HepG2 (cell line): ENCODE results near the gene ABHD17A. TPM values are rescaled to one million over a fixed set of nuclear protein-coding genes. Genes with fewer than 3 reads are reported as not detected.

Source experiments
- ATAC-seq: fragments of 200-7000 bp; cut with Tn5 transposase; 3 replicates; pipeline ENCODE4 v1.9.1; 2020; ENCODE audit warnings: mild to moderate bottlenecking, moderate library complexity
- BruUV-seq: library from RNA; stranded (reverse); fragments of 400-500 nt; replicated peaks from 2 replicates; lab custom pipeline; 2021; lab: Mats Ljungman, UMichigan
- CTCF ChIA-PET: fragments of 300-600 bp; formaldehyde crosslinking; extraction: SDS; loops from one replicate; lab custom pipeline; 2021; ENCODE audit warnings: low total read pairs, inconsistent platforms, low intra/inter-chr PET ratio; lab: Yijun Ruan, JAX
- POLR2A ChIA-PET: fragments of 350-600 bp; sonication (Branson Sonifier 250); formaldehyde crosslinking; loops from one replicate; lab custom pipeline; 2020; ENCODE audit warnings: antibody characterized with exemption, inconsistent platforms; lab: Yijun Ruan, JAX
- DNase-seq: peaks from one replicate; pipeline ENCODE4 v3.0.0-alpha.2; 2015; ENCODE audit warnings: low spot score
- FAIRE-seq: peaks from 3 replicates; lab custom pipeline; 2011; peaks lifted over from hg19 to GRCh38; lab: Jason Lieb, UNC
- H2AFZ ChIP-seq: one replicate; pipeline ENCODE4 v1.6.1; 2011; ENCODE audit warnings: low read length, inconsistent platforms
- H3K27ac ChIP-seq: fragments of 300-600 bp; 3 replicates; pipeline ENCODE4 v1.8.0; 2011; ENCODE audit warnings: mixed run types, mild to moderate bottlenecking, mixed read lengths, low read length, inconsistent platforms; ENCODE audit not compliant: insufficient read depth; ENCODE audit errors: extremely low read length
- H3K27me3 ChIP-seq, 2 experiments: fragments of 200-600 bp in 1 of 2; 2 replicates in 1 of 2; 3 replicates in 1 of 2; pipeline versions ENCODE4 v1.6.0 to v1.8.0; 2011; ENCODE audit warnings: low read length in 2 of 2, mild to moderate bottlenecking in 2 of 2, moderate library complexity in 2 of 2, inconsistent platforms in 1 of 2; ENCODE audit not compliant: insufficient read depth in 2 of 2, control insufficient read depth in 1 of 2
- H3K36me3 ChIP-seq, 2 experiments: fragments of 200-600 bp in 1 of 2; replicated peaks in 1 of 2; 2 replicates in 1 of 2; 3 replicates in 1 of 2; pipeline versions ENCODE4 v1.5.1 to v1.8.0; 2011; ENCODE audit warnings: low read length in 2 of 2, inconsistent platforms in 1 of 2; ENCODE audit not compliant: insufficient read depth in 2 of 2, control insufficient read depth in 1 of 2
- H3K4me1 ChIP-seq: 2 replicates; pipeline ENCODE4 v1.5.1; 2012; ENCODE audit warnings: low read length, inconsistent platforms; ENCODE audit not compliant: insufficient read depth
- H3K4me2 ChIP-seq: 2 replicates; pipeline ENCODE4 v1.6.0; 2011; ENCODE audit warnings: low read depth, low read length, inconsistent platforms
- H3K4me3 ChIP-seq, 3 experiments: fragments of 200-600 bp in 1 of 3; sonication (generic), shearing (Covaris generic) in 1 of 3; replicated peaks in 1 of 3; 2 replicates each; pipeline ENCODE4 v1.5.1; 2011 to 2016; ENCODE audit warnings: low read length in 3 of 3, inconsistent platforms in 2 of 3, low read depth in 2 of 3, mild to moderate bottlenecking in 2 of 3, control low read depth in 1 of 3, mixed read lengths in 1 of 3; ENCODE audit not compliant: insufficient read depth in 1 of 3
- H3K79me2 ChIP-seq: one replicate; pipeline ENCODE4 v1.6.1; 2011; ENCODE audit warnings: low read length, inconsistent platforms; ENCODE audit not compliant: insufficient read depth
- H3K9ac ChIP-seq: 2 replicates; pipeline ENCODE4 v1.6.0; 2011; ENCODE audit warnings: mild to moderate bottlenecking, low read depth, low read length, inconsistent platforms; ENCODE audit not compliant: insufficient read depth
- H3K9me3 ChIP-seq: 2 replicates; pipeline ENCODE4 v1.5.1; 2012; ENCODE audit warnings: mild to moderate bottlenecking, low read length
- H4K20me1 ChIP-seq: 2 replicates; pipeline ENCODE4 v1.6.0; 2011; ENCODE audit warnings: inconsistent platforms, mild to moderate bottlenecking, low read length, moderate library complexity; ENCODE audit not compliant: insufficient read depth
- CREM ChIP-seq, 2 experiments: sonication (generic) in 1 of 2; formaldehyde crosslinking in 1 of 2; IDR thresholded peaks; 2 replicates each; pipeline versions ENCODE4 v1.4.0 to v1.6.1; 2016 to 2020; ENCODE audit warnings: antibody characterized with exemption in 1 of 2, mild to moderate bottlenecking in 1 of 2, missing genetic modification reagents in 1 of 2
- MAFG ChIP-seq: sonication (generic); formaldehyde crosslinking; IDR thresholded peaks from 2 replicates; pipeline ENCODE4 v1.5.1; 2020; ENCODE audit warnings: mild to moderate bottlenecking, missing genetic modification reagents
- NFIB ChIP-seq: sonication (generic); formaldehyde crosslinking; IDR thresholded peaks from 2 replicates; pipeline ENCODE4 v1.9.0; 2021; ENCODE audit warnings: missing genetic modification reagents, mild to moderate bottlenecking, borderline replicate concordance
- RORA ChIP-seq: sonication (generic); formaldehyde crosslinking; IDR thresholded peaks from 2 replicates; pipeline ENCODE4 v1.5.0; 2020; ENCODE audit warnings: mild to moderate bottlenecking, missing genetic modification reagents, moderate library complexity
- SMARCE1 ChIP-seq: fragments of 450-650 bp; IDR thresholded peaks from 2 replicates; pipeline ENCODE4 v1.6.1; 2017; ENCODE audit warnings: borderline replicate concordance
- SMYD3 ChIP-seq: sonication (generic); formaldehyde crosslinking; IDR thresholded peaks from 2 replicates; pipeline ENCODE4 v1.8.1; 2023; ENCODE audit warnings: mild to moderate bottlenecking, missing genetic modification reagents
- ZNF143 ChIP-seq: sonication (generic); formaldehyde crosslinking; IDR thresholded peaks from 2 replicates; pipeline ENCODE4 v1.4.0; 2020; ENCODE audit warnings: missing genetic modification reagents
- ZNF234 ChIP-seq: sonication (generic); formaldehyde crosslinking; conservative IDR thresholded peaks from 2 replicates; pipeline ENCODE4 v1.5.1; 2020; ENCODE audit warnings: mild to moderate bottlenecking, missing genetic modification reagents
- ZNF282 ChIP-seq: fragments of 450-650 bp; IDR thresholded peaks from 2 replicates; pipeline ENCODE4 v1.6.1; 2018; ENCODE audit not compliant: partially characterized antibody
- ZNF337 ChIP-seq: sonication (generic); formaldehyde crosslinking; IDR thresholded peaks from 2 replicates; pipeline ENCODE4 v1.5.1; 2020; ENCODE audit warnings: missing genetic modification reagents, low read depth, mild to moderate bottlenecking, borderline replicate concordance
- ZNF564 ChIP-seq: sonication (generic); formaldehyde crosslinking; IDR thresholded peaks from 2 replicates; pipeline ENCODE4 v1.8.1; 2023; ENCODE audit warnings: mild to moderate bottlenecking, missing genetic modification reagents
- ZNF660 ChIP-seq: sonication (generic); formaldehyde crosslinking; IDR thresholded peaks from 2 replicates; pipeline ENCODE4 v1.5.1; 2020; ENCODE audit warnings: mild to moderate bottlenecking, low read depth, missing genetic modification reagents, borderline replicate concordance
- ZNF747 ChIP-seq: sonication (generic); formaldehyde crosslinking; IDR thresholded peaks from 2 replicates; pipeline ENCODE4 v1.8.1; 2023; ENCODE audit warnings: missing genetic modification reagents, mild to moderate bottlenecking, borderline replicate concordance
- WGBS: methylation state at CpG from one replicate; pipeline ENCODE4 v1.1.6; 2017; ENCODE audit warnings: low lambda C conversion rate; 5-methylcytosine and 5-hydroxymethylcytosine counted together
- in situ Hi-C: cut with HindIII; loops from 2 replicates; pipeline ENCODE4 v1.10.0; 2017; ENCODE audit warnings: low pct_unique_long_range_greater_than_20kb; ENCODE audit not compliant: extremely low pct_ligation_motif_present
- intact Hi-C: fragments of 100-400 bp; cut with micrococcal nuclease; formaldehyde crosslinking; loops from one replicate; pipeline ENCODE4 v1.10.0; 2022; ENCODE audit not compliant: unreplicated experiment
- polyA plus RNA-seq, 8 experiments: library from polyadenylated mRNA; depleted of rRNA in 3 of 8; stranded (reverse) in 7 of 8; unstranded in 1 of 8; fragments of >200 nt; fragmentation: Illumina TruSeq in 4 of 8; extraction: Trizol in 4 of 8; gene quantifications; 2 replicates each; pipeline versions ENCODE4 v1.2.1 to v1.2.3, GENCODE V29; 2011 to 2016; ENCODE audit warnings: low read depth in 4 of 8, missing spikeins in 1 of 8, mixed read lengths in 1 of 8; ENCODE audit not compliant: insufficient read depth in 1 of 8
- total RNA-seq, 5 experiments: library from RNA; depleted of rRNA; stranded (reverse); fragments of >200 nt; fragmentation: Illumina TruSeq; extraction: Trizol; gene quantifications; 2 replicates each; pipeline ENCODE4 v1.2.3, GENCODE V29; 2016; ENCODE audit warnings: low read depth in 1 of 5
- TF ChIP-seq, protein P1 (sequence below): IDR thresholded peaks from 2 replicates; pipeline ENCODE4 v1.6.1; 2016; ENCODE audit warnings: mild to moderate bottlenecking, missing biosample characterization, missing genetic modification reagents
- TF ChIP-seq, protein P2 (sequence below): sonication (generic); formaldehyde crosslinking; IDR thresholded peaks from 2 replicates; pipeline ENCODE4 v1.8.1; 2023; ENCODE audit warnings: mild to moderate bottlenecking, inconsistent platforms, moderate library complexity, missing genetic modification reagents, borderline replicate concordance
- TF ChIP-seq, protein P3 (sequence below): sonication (generic); formaldehyde crosslinking; IDR thresholded peaks from 2 replicates; pipeline ENCODE4 v1.4.0; 2020; ENCODE audit warnings: missing genetic modification reagents, borderline replicate concordance

The ABHD17A gene
- total and polyA plus RNA-seq, 2 of the 13 experiments (the other 11 are each of a cell fraction or from before 2014, with no cell fraction given): 27.7 to 40.8 TPM

DNA sequence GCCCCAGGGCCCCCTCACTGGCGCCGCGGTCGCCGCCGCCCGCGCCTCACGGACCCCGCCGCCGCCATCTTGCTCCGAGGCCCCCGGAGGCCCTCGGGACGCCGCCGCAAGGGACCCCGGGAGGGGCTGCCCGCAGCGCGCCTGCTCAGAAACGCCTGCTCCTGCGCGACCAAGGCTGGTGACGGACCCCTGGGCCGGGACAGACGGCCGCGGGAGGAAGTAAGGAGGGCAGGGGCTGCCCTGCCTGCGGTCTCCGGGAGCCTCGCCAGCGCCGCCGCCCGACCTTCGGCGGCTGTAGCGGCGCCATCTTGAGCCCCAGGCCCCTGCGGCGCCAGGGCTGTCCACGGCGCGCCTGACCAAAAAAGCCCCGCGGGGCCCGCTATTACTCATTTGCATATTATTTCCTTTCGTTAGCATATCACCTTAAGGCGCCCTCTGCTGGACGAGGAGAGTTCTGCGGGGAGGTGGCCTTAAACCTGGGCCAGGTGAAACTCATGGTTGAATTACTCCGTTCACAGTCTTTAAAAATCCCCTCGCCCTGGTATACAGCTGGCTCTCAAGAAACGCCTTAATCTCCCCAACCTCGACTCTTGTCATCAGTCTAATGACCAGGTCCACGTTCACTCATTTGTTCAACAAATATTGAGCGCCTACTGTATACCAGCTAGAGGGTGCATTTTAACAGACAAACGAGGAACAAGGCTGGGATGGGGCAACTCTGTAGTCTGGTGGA is 36.7 kb downstream of the ABHD17A start, which contains the start of gene REXO1:
REXO1 (minus strand) TSS at position 85 of the 733 bp plus-strand sequence. CDS start 125 bp downstream, outside the sequence.
- in situ Hi-C loops: no loop called here
- no TSS peak for BruUV-seq
- no peak for TF ChIP-seq ZNF660 (CRISPR knock-in tag)
- no peak for TF ChIP-seq ZNF337
- TF ChIP-seq, protein P1, sequence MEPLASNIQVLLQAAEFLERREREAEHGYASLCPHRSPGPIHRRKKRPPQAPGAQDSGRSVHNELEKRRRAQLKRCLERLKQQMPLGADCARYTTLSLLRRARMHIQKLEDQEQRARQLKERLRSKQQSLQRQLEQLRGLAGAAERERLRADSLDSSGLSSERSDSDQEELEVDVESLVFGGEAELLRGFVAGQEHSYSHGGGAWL (CRISPR knock-in tag): peak; percentile 71; the same call in 1 of the 2 replicates
- no peak for TF ChIP-seq SMARCE1
- TF ChIP-seq, protein P2, sequence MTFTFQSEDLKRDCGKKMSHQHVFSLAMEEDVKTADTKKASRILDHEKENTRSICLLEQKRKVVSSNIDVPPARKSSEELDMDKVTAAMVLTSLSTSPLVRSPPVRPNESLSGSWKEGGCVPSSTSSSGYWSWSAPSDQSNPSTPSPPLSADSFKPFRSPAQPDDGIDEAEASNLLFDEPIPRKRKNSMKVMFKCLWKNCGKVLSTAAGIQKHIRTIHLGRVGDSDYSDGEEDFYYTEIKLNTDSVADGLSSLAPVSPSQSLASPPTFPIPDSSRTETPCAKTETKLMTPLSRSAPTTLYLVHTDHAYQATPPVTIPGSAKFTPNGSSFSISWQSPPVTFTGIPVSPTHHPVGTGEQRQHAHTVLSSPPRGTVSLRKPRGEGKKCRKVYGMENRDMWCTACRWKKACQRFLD: no peak
- no peak for TF ChIP-seq SMYD3 (CRISPR knock-in tag)
- TF ChIP-seq ZNF234 (CRISPR knock-in tag): no peak
- no peak for TF ChIP-seq CREM (IDR thresholded peaks at IDR 0.05)
- TF ChIP-seq CREM (CRISPR knock-in tag; IDR thresholded peaks at IDR 0.05): no peak
- TF ChIP-seq NFIB (CRISPR knock-in tag): no peak
- TF ChIP-seq ZNF564 (CRISPR knock-in tag): peak; percentile 71; the same call in 1 of the 2 replicates
- no peak for TF ChIP-seq ZNF282
- TF ChIP-seq, protein P3, sequence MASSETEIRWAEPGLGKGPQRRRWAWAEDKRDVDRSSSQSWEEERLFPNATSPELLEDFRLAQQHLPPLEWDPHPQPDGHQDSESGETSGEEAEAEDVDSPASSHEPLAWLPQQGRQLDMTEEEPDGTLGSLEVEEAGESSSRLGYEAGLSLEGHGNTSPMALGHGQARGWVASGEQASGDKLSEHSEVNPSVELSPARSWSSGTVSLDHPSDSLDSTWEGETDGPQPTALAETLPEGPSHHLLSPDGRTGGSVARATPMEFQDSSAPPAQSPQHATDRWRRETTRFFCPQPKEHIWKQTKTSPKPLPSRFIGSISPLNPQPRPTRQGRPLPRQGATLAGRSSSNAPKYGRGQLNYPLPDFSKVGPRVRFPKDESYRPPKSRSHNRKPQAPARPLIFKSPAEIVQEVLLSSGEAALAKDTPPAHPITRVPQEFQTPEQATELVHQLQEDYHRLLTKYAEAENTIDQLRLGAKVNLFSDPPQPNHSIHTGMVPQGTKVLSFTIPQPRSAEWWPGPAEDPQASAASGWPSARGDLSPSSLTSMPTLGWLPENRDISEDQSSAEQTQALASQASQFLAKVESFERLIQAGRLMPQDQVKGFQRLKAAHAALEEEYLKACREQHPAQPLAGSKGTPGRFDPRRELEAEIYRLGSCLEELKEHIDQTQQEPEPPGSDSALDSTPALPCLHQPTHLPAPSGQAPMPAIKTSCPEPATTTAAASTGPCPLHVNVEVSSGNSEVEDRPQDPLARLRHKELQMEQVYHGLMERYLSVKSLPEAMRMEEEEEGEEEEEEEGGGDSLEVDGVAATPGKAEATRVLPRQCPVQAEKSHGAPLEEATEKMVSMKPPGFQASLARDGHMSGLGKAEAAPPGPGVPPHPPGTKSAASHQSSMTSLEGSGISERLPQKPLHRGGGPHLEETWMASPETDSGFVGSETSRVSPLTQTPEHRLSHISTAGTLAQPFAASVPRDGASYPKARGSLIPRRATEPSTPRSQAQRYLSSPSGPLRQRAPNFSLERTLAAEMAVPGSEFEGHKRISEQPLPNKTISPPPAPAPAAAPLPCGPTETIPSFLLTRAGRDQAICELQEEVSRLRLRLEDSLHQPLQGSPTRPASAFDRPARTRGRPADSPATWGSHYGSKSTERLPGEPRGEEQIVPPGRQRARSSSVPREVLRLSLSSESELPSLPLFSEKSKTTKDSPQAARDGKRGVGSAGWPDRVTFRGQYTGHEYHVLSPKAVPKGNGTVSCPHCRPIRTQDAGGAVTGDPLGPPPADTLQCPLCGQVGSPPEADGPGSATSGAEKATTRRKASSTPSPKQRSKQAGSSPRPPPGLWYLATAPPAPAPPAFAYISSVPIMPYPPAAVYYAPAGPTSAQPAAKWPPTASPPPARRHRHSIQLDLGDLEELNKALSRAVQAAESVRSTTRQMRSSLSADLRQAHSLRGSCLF (CRISPR knock-in tag): no peak
- no peak for TF ChIP-seq RORA (CRISPR knock-in tag)
- TF ChIP-seq ZNF143 (CRISPR knock-in tag): peak; percentile 91
- TF ChIP-seq MAFG (CRISPR knock-in tag): no peak
- peak; percentile 86; the same call in 1 of the 2 replicates for TF ChIP-seq ZNF747 (CRISPR knock-in tag)

More for the DNA sequence above, 36.7 kb downstream of the ABHD17A start, which contains the start of gene REXO1:
- H3K4me3 ChIP-seq: peak within 1 kb of the TSS; percentile 79 to 97 (median 96)
- H3K9ac ChIP-seq: peak within 1 kb of the TSS; percentile 100
- peaks cover 2 to 18% of the 10 kb centered on the region in 2 experiments; a peak in 2 of 5 replicates for H3K36me3 ChIP-seq
- peaks cover 44% of the 10 kb centered on the region for H3K79me2 ChIP-seq
- peaks cover 31% of the 10 kb centered on the region for H3K4me1 ChIP-seq
- POLR2A ChIA-PET: no interaction called here
- DNase-seq (peak; percentile 89), FAIRE-seq (peak; percentile 83), ATAC-seq (peak; percentile 51)
- H3K4me2 ChIP-seq: peak within 1 kb of the TSS; percentile 99
- H2AFZ ChIP-seq: no peak within 1 kb of the TSS
- WGBS: 8% methylated on average over 18 of the region's 60 CpGs
- no peaks in the 10 kb centered on the region; a peak in 1 of 5 replicates for H3K27me3 ChIP-seq
- peak within 1 kb of the TSS; percentile 99 for H3K27ac ChIP-seq
- intact Hi-C loops: no loop called here
- CTCF ChIA-PET: interaction anchor here (1.3 to 2.4 kb wide), 2 partner anchors 11 to 16 kb away, joined by 3 to 13 read pairs; no protein-coding TSS in a partner anchor
- no peaks in the 10 kb centered on the region for H3K9me3 ChIP-seq
- H4K20me1 ChIP-seq: peaks cover 22% of the 10 kb centered on the region
